H7 (cell line): ENCODE results near the gene GPR32. TPM values are rescaled to one million over a fixed set of nuclear protein-coding genes. Genes with fewer than 3 reads are reported as not detected.
"Not testable (repeated sequence)": the region's sequence is repeated elsewhere in the genome, so short reads cannot be mapped to it uniquely, and the experiment has no call there.

Experiments used
- DNase-seq: peaks from one replicate; pipeline ENCODE4 v3.0.0; 2012
- H3K27me3 ChIP-seq: 2 replicates; pipeline ENCODE4 v1.6.0; 2011; ENCODE audit warnings: mild to moderate bottlenecking, low read length; ENCODE audit not compliant: control insufficient read depth, insufficient read depth
- H3K36me3 ChIP-seq: replicated peaks from 2 replicates; pipeline ENCODE4 v1.5.1; 2011; ENCODE audit warnings: low read length; ENCODE audit not compliant: control insufficient read depth, insufficient read depth
- H3K4me3 ChIP-seq: 2 replicates; pipeline ENCODE4 v1.5.1; 2011; ENCODE audit warnings: low read depth, mild to moderate bottlenecking, control low read depth, low read length, moderate library complexity; ENCODE audit not compliant: insufficient read depth
- total RNA-seq: library from RNA; depleted of rRNA; stranded (reverse); fragments of >200 nt; shearing (Covaris generic); gene quantifications from 2 replicates; pipeline ENCODE4 v1.2.3, GENCODE V29; 2014

The GPR32 gene
- total RNA-seq, 1 experiment from 2014 or later, result not detected

GRCh38 chr19:50796128-50796633, 25.9 kb downstream of the GPR32 start:
- Histone ChIP-seq H3K4me3 (no peak overlapping the region), H3K27me3 (no peaks in the 10 kb centered on the region), H3K36me3 (peaks cover 31% of the 10 kb centered on the region)
- DNase-seq, result peak; percentile 77

- Histone ChIP-seq H3K27me3 (no peaks in the 10 kb centered on the region), H3K4me3 (no peak overlapping the region), H3K36me3 (peaks cover 33% of the 10 kb centered on the region)
- peak; percentile 61 for DNase-seq
These were observed 26.6 kb downstream of the GPR32 start for GRCh38 chr19:50796634-50797428.

GRCh38 chr19:50797429-50797780, 27.1 kb downstream of the GPR32 start:
- Histone ChIP-seq H3K4me3 (no peak overlapping the region), H3K27me3 (no peaks in the 10 kb centered on the region), H3K36me3 (peaks cover 38% of the 10 kb centered on the region)
- no peak for DNase-seq

GRCh38 chr19:50797781-50798658, 27.8 kb downstream of the GPR32 start:
- Histone ChIP-seq H3K4me3 (no peak overlapping the region), H3K36me3 (peaks cover 41% of the 10 kb centered on the region), H3K27me3 (no peaks in the 10 kb centered on the region)
- DNase-seq, result peak; percentile 69

- H3K36me3 ChIP-seq, result peaks cover 41% of the 10 kb centered on the region
- DNase-seq, result peak; percentile 48
- no peak overlapping the region for H3K4me3 ChIP-seq
- no peaks in the 10 kb centered on the region for H3K27me3 ChIP-seq
These were observed 28.6 kb downstream of the GPR32 start for GRCh38 chr19:50798659-50799546.

GRCh38 chr19:50799547-50799851, 29.2 kb downstream of the GPR32 start:
- no peak overlapping the region for H3K4me3 ChIP-seq
- DNase-seq, result no peak
- no peaks in the 10 kb centered on the region for H3K27me3 ChIP-seq
- H3K36me3 ChIP-seq, result peaks cover 41% of the 10 kb centered on the region

- no peak overlapping the region for H3K4me3 ChIP-seq
- DNase-seq, result no peak
- H3K27me3 ChIP-seq, result no peaks in the 10 kb centered on the region
- H3K36me3 ChIP-seq, result peaks cover 41% of the 10 kb centered on the region
These were observed 30.8 kb downstream of the GPR32 start for GRCh38 chr19:50801107-50801506.

- peak; percentile 86 for DNase-seq
- Histone ChIP-seq H3K36me3 (peaks cover 30% of the 10 kb centered on the region), H3K4me3 (peak overlapping the region; percentile 99), H3K27me3 (no peaks in the 10 kb centered on the region; the same call in 1 of the 2 replicates)
These were observed 33.6 kb downstream of the GPR32 start for GRCh38 chr19:50803633-50804419.

GRCh38 chr19:50804420-50805272, 34.4 kb downstream of the GPR32 start:
- DNase-seq, result peak; percentile 99
- H3K4me3 ChIP-seq, result peak overlapping the region; percentile 99
- no peaks in the 10 kb centered on the region; the same call in 1 of the 2 replicates for H3K27me3 ChIP-seq
- peaks cover 23% of the 10 kb centered on the region for H3K36me3 ChIP-seq

- Histone ChIP-seq H3K27me3 (no peaks in the 10 kb centered on the region; the same call in 1 of the 2 replicates), H3K4me3 (no peak overlapping the region), H3K36me3 (no peaks in the 10 kb centered on the region)
- DNase-seq, result no peak
These were observed 38.6 kb downstream of the GPR32 start for GRCh38 chr19:50808856-50809255.

- not testable (repeated sequence) for H3K27me3 ChIP-seq, DNase-seq, H3K36me3 ChIP-seq, H3K4me3 ChIP-seq
These were observed 41.5 kb downstream of the GPR32 start for GRCh38 chr19:50811622-50812238.

GRCh38 chr19:50812474-50812873, 42.2 kb downstream of the GPR32 start:
- H3K27me3 ChIP-seq, result peaks cover 3% of the 10 kb centered on the region; the same call in 1 of the 2 replicates
- no peak for DNase-seq
- no peak overlapping the region for H3K4me3 ChIP-seq
- no peaks in the 10 kb centered on the region for H3K36me3 ChIP-seq
